ENCODE results near the gene RBMS3. TPM values are rescaled to one million over a fixed set of nuclear protein-coding genes. Genes with fewer than 3 reads are reported as not detected.

The RBMS3 gene
- total RNA-seq, 4 donors from 2014 or later, result 2.8 to 77.6 (median 13.7) TPM

GRCh38 chr3:29406291-29406832 is 125.5 kb downstream of the RBMS3 start:
- Histone ChIP-seq H3K27ac (no peak overlapping the region), H3K9me3 (no peaks in the 10 kb centered on the region), H3K4me1 (no peaks in the 10 kb centered on the region), H3K27me3 (no peaks in the 10 kb centered on the region), H3K36me3 (no peaks in the 10 kb centered on the region), H3K4me3 (no peak overlapping the region)
- no peak for DNase-seq
- TF ChIP-seq POLR2A (IDR thresholded peaks at IDR 0.05), result no peak
- no peak for TF ChIP-seq CTCF (IDR thresholded peaks at IDR 0.05)

GRCh38 chr3:29408676-29409075 is 127.8 kb downstream of the RBMS3 start:
- no peak for TF ChIP-seq POLR2A (IDR thresholded peaks at IDR 0.05)
- TF ChIP-seq CTCF (IDR thresholded peaks at IDR 0.05), result no peak
- no peaks in the 10 kb centered on the region for H3K9me3 ChIP-seq

GRCh38 chr3:29409409-29409808 is 128.5 kb downstream of the RBMS3 start:
- TF ChIP-seq POLR2A (IDR thresholded peaks at IDR 0.05), result no peak
- no peak for TF ChIP-seq CTCF (IDR thresholded peaks at IDR 0.05)
- H3K27ac ChIP-seq, result no peak overlapping the region
- H3K4me3 ChIP-seq, result no peak overlapping the region
- no peaks in the 10 kb centered on the region for H3K27me3 ChIP-seq
- H3K9me3 ChIP-seq, result no peaks in the 10 kb centered on the region
- no peaks in the 10 kb centered on the region for H3K36me3 ChIP-seq
- no peak for DNase-seq
- H3K4me1 ChIP-seq, result no peaks in the 10 kb centered on the region

More at GRCh38 chr3:29408676-29409075, 127.8 kb downstream of the RBMS3 start:
- Histone ChIP-seq H3K4me3 (no peak overlapping the region), H3K4me1 (no peaks in the 10 kb centered on the region), H3K27ac (no peak overlapping the region), H3K27me3 (no peaks in the 10 kb centered on the region), H3K36me3 (no peaks in the 10 kb centered on the region)
- DNase-seq, result no peak

GRCh38 chr3:29410220-29410619 is 129.3 kb downstream of the RBMS3 start:
- no peaks in the 10 kb centered on the region for H3K36me3 ChIP-seq
- H3K27me3 ChIP-seq, result no peaks in the 10 kb centered on the region
- H3K4me3 ChIP-seq, result no peak overlapping the region
- no peaks in the 10 kb centered on the region for H3K4me1 ChIP-seq
- H3K27ac ChIP-seq, result no peak overlapping the region
- DNase-seq, result no peak
- TF ChIP-seq CTCF (IDR thresholded peaks at IDR 0.05) (no peak), POLR2A (IDR thresholded peaks at IDR 0.05) (no peak)
- H3K9me3 ChIP-seq, result no peaks in the 10 kb centered on the region

- Histone ChIP-seq H3K27ac (no peak overlapping the region), H3K9me3 (no peaks in the 10 kb centered on the region), H3K4me1 (no peaks in the 10 kb centered on the region), H3K36me3 (no peaks in the 10 kb centered on the region), H3K27me3 (no peaks in the 10 kb centered on the region), H3K4me3 (no peak overlapping the region)
- DNase-seq, result no peak
- TF ChIP-seq POLR2A (IDR thresholded peaks at IDR 0.05) (no peak), CTCF (IDR thresholded peaks at IDR 0.05) (no peak)
Observed at GRCh38 chr3:29410660-29411405, 130.0 kb downstream of the RBMS3 start.
